CD4-positive, alpha-beta memory T cell (primary cell): ENCODE measurements around the gene MLLT3. TPM values are rescaled to one million over a fixed set of nuclear protein-coding genes. Genes with fewer than 3 reads are reported as not detected.

Experiments
- CTCF ChIA-PET: fragments of 350-600 bp; sonication (Branson Sonifier 250); formaldehyde crosslinking; loops from one replicate; lab custom pipeline; 2021; ENCODE audit warnings: inconsistent platforms; ENCODE audit not compliant: partially characterized antibody; lab: Charles Lee
- POLR2A ChIA-PET: fragments of 350-600 bp; sonication (Branson Sonifier 250); formaldehyde crosslinking; loops from one replicate; lab custom pipeline; 2021; ENCODE audit not compliant: partially characterized antibody; lab: Charles Lee
- DNase-seq, 5 donors: peaks; one replicate each; pipeline versions ENCODE4 v3.0.0 to v3.0.0-alpha.2; 2020 to 2022; ENCODE audit warnings: mixed read lengths in 1 of 5
- H3K27ac ChIP-seq: one replicate; pipeline ENCODE4 v1.7.0; 2013; ENCODE audit warnings: low read depth, low read length
- H3K27me3 ChIP-seq: 2 replicates; pipeline ENCODE4 v1.7.0; 2013; ENCODE audit warnings: mild to moderate bottlenecking, low read length, moderate library complexity; ENCODE audit not compliant: insufficient read depth
- H3K36me3 ChIP-seq: 2 replicates; pipeline ENCODE4 v1.7.0; 2013; ENCODE audit warnings: mild to moderate bottlenecking, low read length, moderate library complexity; ENCODE audit not compliant: insufficient read depth
- H3K4me1 ChIP-seq: 2 replicates; pipeline ENCODE4 v1.7.0; 2013; ENCODE audit warnings: mild to moderate bottlenecking, low read length, moderate library complexity; ENCODE audit not compliant: insufficient read depth
- H3K4me3 ChIP-seq, 2 donors: one replicate each; pipeline ENCODE4 v1.7.0; 2013; ENCODE audit warnings: low read length in 2 of 2, mild to moderate bottlenecking in 1 of 2
- H3K9me3 ChIP-seq, 2 donors: one replicate each; pipeline ENCODE4 v1.7.0; 2013; ENCODE audit warnings: low read length in 2 of 2, control low read depth in 1 of 2; ENCODE audit not compliant: control insufficient read depth in 1 of 2
- H3K27ac Mint-ChIP-seq, 7 donors: one replicate each; pipeline ENCODE4 v1.8.0; 2020 to 2021; ENCODE audit warnings: mixed read lengths in 7 of 7, mild to moderate bottlenecking in 6 of 7, inconsistent platforms in 3 of 7, moderate library complexity in 3 of 7
- H3K27me3 Mint-ChIP-seq, 2 donors: one replicate each; pipeline ENCODE4 v1.8.0; 2020 to 2021; ENCODE audit warnings: mixed read lengths in 2 of 2
- H3K36me3 Mint-ChIP-seq, 2 donors: one replicate each; pipeline ENCODE4 v1.8.0; 2020 to 2021; ENCODE audit warnings: mixed read lengths in 2 of 2, inconsistent platforms in 1 of 2, mild to moderate bottlenecking in 1 of 2
- H3K4me1 Mint-ChIP-seq, 4 donors: one replicate each; pipeline ENCODE4 v1.8.0; 2020 to 2021; ENCODE audit warnings: mixed read lengths in 4 of 4, mild to moderate bottlenecking in 1 of 4
- H3K4me3 Mint-ChIP-seq, 8 donors: one replicate each; pipeline ENCODE4 v1.8.0; 2020 to 2021; ENCODE audit warnings: mixed read lengths in 8 of 8, mild to moderate bottlenecking in 7 of 8, moderate library complexity in 6 of 8, inconsistent platforms in 3 of 8
- H3K9me3 Mint-ChIP-seq, 8 donors: one replicate each; pipeline ENCODE4 v1.8.0; 2020 to 2021; ENCODE audit warnings: mixed read lengths in 8 of 8, mild to moderate bottlenecking in 5 of 8, inconsistent platforms in 3 of 8, moderate library complexity in 1 of 8
- intact Hi-C: fragments of 100-400 bp; cut with micrococcal nuclease; formaldehyde crosslinking; loops from one replicate; pipeline ENCODE4 v1.15.1; 2023
- polyA plus RNA-seq, 2 donors: library from polyadenylated mRNA; unstranded; fragments of 300-500 nt; fragmentation: Illumina TruSeq; gene quantifications; one replicate each; pipeline ENCODE4 v1.2.3, GENCODE V29; 2021
- total RNA-seq, 2 experiments: library from RNA; stranded (reverse); gene quantifications; one replicate each; pipeline ENCODE4 v1.2.3, GENCODE V29; 2021

MLLT3 gene
- total and polyA plus RNA-seq, 4 experiments from 2014 or later = 20.7 to 54.4 (median 42.5) TPM

- H3K27ac ChIP-seq = no peak overlapping the region
- no peaks in the 10 kb centered on the region for H3K27me3 ChIP-seq
- no peak for DNase-seq
- Mint-ChIP-seq H3K27ac (no peak overlapping the region), H3K4me3 (no peak overlapping the region), H3K27me3 (no peaks in the 10 kb centered on the region), H3K9me3 (no peaks in the 10 kb centered on the region), H3K36me3 (no peaks in the 10 kb centered on the region), H3K4me1 (peaks cover 10 to 24% (median 18%) of the 10 kb centered on the region in 4 donors)
- no peaks in the 10 kb centered on the region for H3K9me3 ChIP-seq
- CTCF ChIA-PET = no interaction called here
- intact Hi-C loops = loop anchor here (10.0 kb wide), 1 partner anchor 95 kb away; no protein-coding TSS in a partner anchor
- H3K4me3 ChIP-seq = no peak overlapping the region
- H3K4me1 ChIP-seq = peaks cover 15% of the 10 kb centered on the region
- POLR2A ChIA-PET = interaction anchor here (0.9 kb wide), 1 partner anchor 12 kb away, joined by 3 read pairs; no protein-coding TSS in a partner anchor
- H3K36me3 ChIP-seq = no peaks in the 10 kb centered on the region
Measured at GRCh38 chr9:20310024-20310423, 312.3 kb downstream of the MLLT3 start.

DNA sequence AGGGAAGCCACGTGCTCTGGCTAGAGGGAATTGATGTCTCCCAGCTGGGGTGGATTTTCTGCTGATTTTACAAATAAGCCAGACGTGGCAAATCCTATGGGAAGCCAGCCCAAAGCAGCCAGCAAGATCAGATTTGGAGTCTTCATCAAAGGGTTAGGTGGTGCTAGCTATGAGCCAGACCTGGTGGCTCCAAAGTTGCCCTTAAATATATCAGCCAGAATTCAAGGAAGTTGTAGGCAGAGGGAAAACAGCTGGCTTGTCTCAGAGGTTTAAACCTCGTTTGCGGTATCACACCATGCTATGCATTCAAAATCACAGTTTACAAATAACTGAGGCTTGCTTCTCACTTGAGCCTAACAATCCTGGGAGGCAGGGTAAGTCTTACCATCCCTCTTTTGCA is 313.2 kb downstream of the MLLT3 start:
- H3K4me1 Mint-ChIP-seq = peaks cover 4 to 17% (median 13%) of the 10 kb centered on the region in 4 donors
- H3K36me3 Mint-ChIP-seq = no peaks in the 10 kb centered on the region
- Histone ChIP-seq H3K9me3 (no peaks in the 10 kb centered on the region), H3K27me3 (no peaks in the 10 kb centered on the region), H3K4me1 (peaks cover 6% of the 10 kb centered on the region), H3K36me3 (no peaks in the 10 kb centered on the region), H3K27ac (no peak overlapping the region), H3K4me3 (no peak overlapping the region)
- H3K27ac Mint-ChIP-seq = no peak overlapping the region
- H3K9me3 Mint-ChIP-seq = no peaks in the 10 kb centered on the region
- intact Hi-C loops = no loop called here
- no peaks in the 10 kb centered on the region for H3K27me3 Mint-ChIP-seq
- no peak overlapping the region for H3K4me3 Mint-ChIP-seq
- DNase-seq = no peak
- CTCF ChIA-PET = no interaction called here
- POLR2A ChIA-PET = no interaction called here

- Mint-ChIP-seq H3K9me3 (no peaks in the 10 kb centered on the region), H3K4me3 (no peak overlapping the region), H3K36me3 (no peaks in the 10 kb centered on the region), H3K4me1 (peaks cover 0 to 7% (median 5%) of the 10 kb centered on the region in 4 donors), H3K27me3 (no peaks in the 10 kb centered on the region), H3K27ac (no peak overlapping the region)
- DNase-seq = no peak
- intact Hi-C loops = no loop called here
- no peaks in the 10 kb centered on the region for H3K36me3 ChIP-seq
- ChIA-PET CTCF (interaction anchor here (0.9 kb wide), 1 partner anchor 9 kb away, joined by 3 read pairs; no protein-coding TSS in a partner anchor), POLR2A (interaction anchor here (0.6 to 0.9 kb wide), 2 partner anchors 9 to 23 kb away, joined by 3 read pairs; no protein-coding TSS in a partner anchor)
- no peak overlapping the region for H3K27ac ChIP-seq
- H3K4me3 ChIP-seq = no peak overlapping the region
- H3K4me1 ChIP-seq = no peaks in the 10 kb centered on the region
- H3K27me3 ChIP-seq = no peaks in the 10 kb centered on the region
- no peaks in the 10 kb centered on the region for H3K9me3 ChIP-seq
Measured at GRCh38 chr9:20307621-20308020, 314.7 kb downstream of the MLLT3 start.

GRCh38 chr9:20305452-20305851 is 316.8 kb downstream of the MLLT3 start:
- H3K27me3 ChIP-seq = no peaks in the 10 kb centered on the region
- ChIA-PET CTCF (no interaction called here), POLR2A (no interaction called here)
- H3K9me3 ChIP-seq = no peaks in the 10 kb centered on the region
- intact Hi-C loops = no loop called here
- Mint-ChIP-seq H3K4me1 (peaks cover 5 to 16% (median 13%) of the 10 kb centered on the region in 4 donors), H3K36me3 (no peaks in the 10 kb centered on the region), H3K27ac (no peak overlapping the region), H3K27me3 (no peaks in the 10 kb centered on the region), H3K4me3 (no peak overlapping the region), H3K9me3 (peaks cover 0 to 4% (median 0%) of the 10 kb centered on the region in 8 donors)
- H3K27ac ChIP-seq = no peak overlapping the region
- no peak for DNase-seq
- no peaks in the 10 kb centered on the region for H3K36me3 ChIP-seq
- H3K4me1 ChIP-seq = peaks cover 8% of the 10 kb centered on the region
- no peak overlapping the region for H3K4me3 ChIP-seq

GRCh38 chr9:20303996-20304395 is 318.3 kb downstream of the MLLT3 start:
- POLR2A ChIA-PET = no interaction called here
- no peaks in the 10 kb centered on the region for H3K36me3 Mint-ChIP-seq
- H3K4me3 Mint-ChIP-seq = no peak overlapping the region
- no peak for DNase-seq
- no peaks in the 10 kb centered on the region for H3K27me3 Mint-ChIP-seq
- H3K9me3 Mint-ChIP-seq = peaks cover 0 to 4% (median 0%) of the 10 kb centered on the region in 8 donors
- H3K4me1 Mint-ChIP-seq = peaks cover 11 to 27% (median 24%) of the 10 kb centered on the region in 4 donors
- CTCF ChIA-PET = no interaction called here
- H3K9me3 ChIP-seq = no peaks in the 10 kb centered on the region
- no peak overlapping the region for H3K4me3 ChIP-seq
- intact Hi-C loops = no loop called here
- peaks cover 18% of the 10 kb centered on the region for H3K4me1 ChIP-seq
- H3K27ac ChIP-seq = no peak overlapping the region
- H3K36me3 ChIP-seq = no peaks in the 10 kb centered on the region
- H3K27me3 ChIP-seq = no peaks in the 10 kb centered on the region
- no peak overlapping the region for H3K27ac Mint-ChIP-seq

- Mint-ChIP-seq H3K9me3 (peaks cover 0 to 4% (median 0%) of the 10 kb centered on the region in 8 donors), H3K4me1 (peaks cover 11 to 33% (median 27%) of the 10 kb centered on the region in 4 donors)
- intact Hi-C loops = no loop called here
Measured at GRCh38 chr9:20303066-20303465, 319.2 kb downstream of the MLLT3 start.

GRCh38 chr9:20302197-20302596 is 320.1 kb downstream of the MLLT3 start:
- intact Hi-C loops = no loop called here
- ChIA-PET CTCF (interaction anchor here (0.8 to 2.4 kb wide), 2 partner anchors 12 to 22 kb away, joined by 3 to 6 read pairs; no protein-coding TSS in a partner anchor), POLR2A (interaction anchor here (0.9 kb wide), 1 partner anchor 13 kb away, joined by 3 read pairs; no protein-coding TSS in a partner anchor)
- H3K9me3 ChIP-seq = no peaks in the 10 kb centered on the region
- H3K9me3 Mint-ChIP-seq = peaks cover 0 to 4% (median 0%) of the 10 kb centered on the region in 8 donors
- H3K27me3 ChIP-seq = no peaks in the 10 kb centered on the region
- no peak overlapping the region for H3K4me3 ChIP-seq
- peaks cover 11 to 33% (median 27%) of the 10 kb centered on the region in 4 donors for H3K4me1 Mint-ChIP-seq
- no peak overlapping the region for H3K27ac ChIP-seq
- H3K4me1 ChIP-seq = peaks cover 18% of the 10 kb centered on the region
- H3K36me3 ChIP-seq = no peaks in the 10 kb centered on the region
- no peaks in the 10 kb centered on the region for H3K27me3 Mint-ChIP-seq
- H3K36me3 Mint-ChIP-seq = no peaks in the 10 kb centered on the region
- no peak overlapping the region for H3K4me3 Mint-ChIP-seq
- peak overlapping the region in 1 of 7 donors; percentile 30 for H3K27ac Mint-ChIP-seq
- DNase-seq = no peak

More at GRCh38 chr9:20303066-20303465, 319.2 kb downstream of the MLLT3 start:
- Histone ChIP-seq H3K36me3 (no peaks in the 10 kb centered on the region), H3K27ac (no peak overlapping the region), H3K9me3 (no peaks in the 10 kb centered on the region), H3K27me3 (no peaks in the 10 kb centered on the region), H3K4me3 (no peak overlapping the region), H3K4me1 (peaks cover 18% of the 10 kb centered on the region)
- DNase-seq = no peak
- CTCF ChIA-PET = no interaction called here
- POLR2A ChIA-PET = no interaction called here
- no peak overlapping the region for H3K27ac Mint-ChIP-seq
- H3K36me3 Mint-ChIP-seq = no peaks in the 10 kb centered on the region
- no peaks in the 10 kb centered on the region for H3K27me3 Mint-ChIP-seq
- H3K4me3 Mint-ChIP-seq = no peak overlapping the region
